WTC11 (cell line): Measurements from ENCODE around the gene KCNC3. TPM values are rescaled to one million over a fixed set of nuclear protein-coding genes. Genes with fewer than 3 reads are reported as not detected.
A peak's percentile ranks its signal among the peaks of the same experiment; 100 is the strongest.

Experiments used
- ATAC-seq: fragments of 200-7000 bp; cut with Tn5 transposase; 2 replicates; pipeline ENCODE4 v1.10.0; 2021; ENCODE audit warnings: mild to moderate bottlenecking, moderate library complexity
- CTCF ChIA-PET: fragments of 300-600 bp; sonication (Branson Sonifier 250); formaldehyde crosslinking; loops from one replicate; lab custom pipeline; 2021; ENCODE audit warnings: antibody characterized with exemption; lab: Charles Lee
- POLR2A ChIA-PET: fragments of 350-600 bp; sonication (Branson Sonifier 250); formaldehyde crosslinking; loops from one replicate; lab custom pipeline; 2021; ENCODE audit warnings: antibody characterized with exemption; lab: Charles Lee
- DNase-seq: peaks from one replicate; pipeline ENCODE4 v3.0.0; 2021; ENCODE audit warnings: low spot score
- H3K27ac Mint-ChIP-seq: 2 replicates; pipeline ENCODE4 v1.8.0; 2021; ENCODE audit warnings: mixed read lengths
- H3K27me3 Mint-ChIP-seq: 2 replicates; pipeline ENCODE4 v1.8.0; 2021; ENCODE audit warnings: low read depth, mild to moderate bottlenecking, moderate library complexity, mixed read lengths
- H3K36me3 Mint-ChIP-seq: 2 replicates; pipeline ENCODE4 v1.8.0; 2021; ENCODE audit warnings: mixed read lengths
- H3K4me1 Mint-ChIP-seq: 2 replicates; pipeline ENCODE4 v1.8.0; 2022; ENCODE audit warnings: mixed read lengths
- H3K4me3 Mint-ChIP-seq: 2 replicates; pipeline ENCODE4 v1.8.0; 2021; ENCODE audit warnings: mild to moderate bottlenecking, moderate library complexity, mixed read lengths
- H3K9me3 Mint-ChIP-seq: 2 replicates; pipeline ENCODE4 v1.8.0; 2021; ENCODE audit warnings: mixed read lengths
- AFF4 ChIP-seq: sonication (generic); formaldehyde crosslinking; IDR thresholded peaks from 2 replicates; pipeline ENCODE4 v1.8.1; 2023; ENCODE audit warnings: mild to moderate bottlenecking, missing genetic modification reagents, borderline replicate concordance
- CREM ChIP-seq: sonication (generic); formaldehyde crosslinking; IDR thresholded peaks from 2 replicates; pipeline ENCODE4 v1.8.1; 2022; ENCODE audit warnings: mild to moderate bottlenecking, missing genetic modification reagents, moderate library complexity
- FOXK1 ChIP-seq: sonication (generic); formaldehyde crosslinking; IDR thresholded peaks from 2 replicates; pipeline ENCODE4 v1.8.0; 2022; ENCODE audit warnings: mild to moderate bottlenecking, moderate library complexity, missing genetic modification reagents
- GABPB1 ChIP-seq: sonication (generic); formaldehyde crosslinking; IDR thresholded peaks from 2 replicates; pipeline ENCODE4 v1.8.1; 2023; ENCODE audit warnings: mild to moderate bottlenecking, missing genetic modification reagents
- MAX ChIP-seq: sonication (generic); formaldehyde crosslinking; IDR thresholded peaks from 2 replicates; pipeline ENCODE4 v1.8.0; 2022; ENCODE audit warnings: mild to moderate bottlenecking, missing genetic modification reagents
- MXD4 ChIP-seq: fragments of 250-450 bp; sonication (Bioruptor Pico); IDR thresholded peaks from 2 replicates; pipeline ENCODE4 v1.8.0; 2021; ENCODE audit warnings: mild to moderate bottlenecking, moderate library complexity, borderline replicate concordance
- SP1 ChIP-seq: sonication (generic); formaldehyde crosslinking; conservative IDR thresholded peaks from 2 replicates; pipeline ENCODE4 v1.8.1; 2022; ENCODE audit warnings: missing genetic modification reagents
- TEAD1 ChIP-seq: sonication (generic); formaldehyde crosslinking; IDR thresholded peaks from 2 replicates; pipeline ENCODE4 v1.8.0; 2022; ENCODE audit warnings: mild to moderate bottlenecking, missing genetic modification reagents
- USF1 ChIP-seq: sonication (generic); formaldehyde crosslinking; IDR thresholded peaks from 2 replicates; pipeline ENCODE4 v1.8.0; 2022; ENCODE audit warnings: mild to moderate bottlenecking, missing genetic modification reagents
- ZNF232 ChIP-seq: sonication (generic); formaldehyde crosslinking; IDR thresholded peaks from 2 replicates; pipeline ENCODE4 v1.8.0; 2022; ENCODE audit warnings: mild to moderate bottlenecking, missing genetic modification reagents
- ZNF396 ChIP-seq: fragments of 250-450 bp; sonication (Bioruptor Pico); IDR thresholded peaks from 2 replicates; pipeline ENCODE4 v1.8.0; 2021; ENCODE audit warnings: mild to moderate bottlenecking, moderate library complexity, borderline replicate concordance
- ZNF416 ChIP-seq: fragments of 250-450 bp; sonication (Bioruptor Pico); IDR thresholded peaks from 2 replicates; pipeline ENCODE4 v1.9.0; 2021; ENCODE audit warnings: mild to moderate bottlenecking, inconsistent platforms
- total RNA-seq: library from RNA; stranded (reverse); gene quantifications from 3 replicates; pipeline ENCODE4 v1.2.3, GENCODE V29; 2021
- TF ChIP-seq, protein P1 (sequence below): sonication (generic); formaldehyde crosslinking; IDR thresholded peaks from 2 replicates; pipeline ENCODE4 v1.8.0; 2022; ENCODE audit warnings: mild to moderate bottlenecking, missing genetic modification reagents

KCNC3 gene
- total RNA-seq, 1 experiment from 2014 or later: 8.5 TPM

- TF ChIP-seq GABPB1 (peak; percentile 95), ZNF416 (CRISPR knock-in tag) (no peak), FOXK1 (CRISPR knock-in tag) (peak; percentile 98), USF1 (peak; percentile 43; the same call in 1 of the 2 replicates), ZNF232 (CRISPR knock-in tag) (0 out of 2 replicates have a peak, but pooled peaks have one; percentile 32), MAX (CRISPR knock-in tag) (peak; percentile 58), AFF4 (CRISPR knock-in tag) (peak; percentile 69; the same call in 1 of the 2 replicates), SP1 (CRISPR knock-in tag) (peak; percentile 91), CREM (CRISPR knock-in tag) (peak; percentile 92; the same call in 1 of the 2 replicates)
- TF ChIP-seq, protein P1, sequence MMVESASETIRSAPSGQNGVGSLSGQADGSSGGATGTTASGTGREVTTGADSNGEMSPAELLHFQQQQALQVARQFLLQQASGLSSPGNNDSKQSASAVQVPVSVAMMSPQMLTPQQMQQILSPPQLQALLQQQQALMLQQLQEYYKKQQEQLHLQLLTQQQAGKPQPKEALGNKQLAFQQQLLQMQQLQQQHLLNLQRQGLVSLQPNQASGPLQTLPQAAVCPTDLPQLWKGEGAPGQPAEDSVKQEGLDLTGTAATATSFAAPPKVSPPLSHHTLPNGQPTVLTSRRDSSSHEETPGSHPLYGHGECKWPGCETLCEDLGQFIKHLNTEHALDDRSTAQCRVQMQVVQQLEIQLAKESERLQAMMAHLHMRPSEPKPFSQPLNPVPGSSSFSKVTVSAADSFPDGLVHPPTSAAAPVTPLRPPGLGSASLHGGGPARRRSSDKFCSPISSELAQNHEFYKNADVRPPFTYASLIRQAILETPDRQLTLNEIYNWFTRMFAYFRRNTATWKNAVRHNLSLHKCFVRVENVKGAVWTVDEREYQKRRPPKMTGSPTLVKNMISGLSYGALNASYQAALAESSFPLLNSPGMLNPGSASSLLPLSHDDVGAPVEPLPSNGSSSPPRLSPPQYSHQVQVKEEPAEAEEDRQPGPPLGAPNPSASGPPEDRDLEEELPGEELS: peak; percentile 42
These were observed 47.2 kb upstream of the KCNC3 start, which contains the start of gene NR1H2 (continued) for GRCh38 chr19:50376166-50377050.

- ChIA-PET POLR2A (no interaction called here), CTCF (no interaction called here)
- Mint-ChIP-seq H3K9me3 (no peaks in the 10 kb centered on the region), H3K27ac (no peak overlapping the region), H3K4me1 (peaks cover 3% of the 10 kb centered on the region; the same call in 1 of the 2 replicates), H3K36me3 (no peaks in the 10 kb centered on the region; the same call in 1 of the 2 replicates), H3K4me3 (no peak overlapping the region), H3K27me3 (peaks cover 5% of the 10 kb centered on the region)
- DNase-seq: no peak
- no peak for TF ChIP-seq ZNF396
- TF ChIP-seq TEAD1: no peak
- TF ChIP-seq MXD4 (CRISPR knock-in tag): no peak
- ATAC-seq: no peak
These were observed 42.8 kb upstream of the KCNC3 start for GRCh38 chr19:50371914-50372475.
